Inflammatory macrophage (primary cell): ENCODE data around the gene MMP25.

Source experiments
- DNase-seq, 2 donors: peaks; one replicate each; pipeline ENCODE4 v3.0.0-alpha.2; 2020 to 2022

MMP25 gene

DNA sequence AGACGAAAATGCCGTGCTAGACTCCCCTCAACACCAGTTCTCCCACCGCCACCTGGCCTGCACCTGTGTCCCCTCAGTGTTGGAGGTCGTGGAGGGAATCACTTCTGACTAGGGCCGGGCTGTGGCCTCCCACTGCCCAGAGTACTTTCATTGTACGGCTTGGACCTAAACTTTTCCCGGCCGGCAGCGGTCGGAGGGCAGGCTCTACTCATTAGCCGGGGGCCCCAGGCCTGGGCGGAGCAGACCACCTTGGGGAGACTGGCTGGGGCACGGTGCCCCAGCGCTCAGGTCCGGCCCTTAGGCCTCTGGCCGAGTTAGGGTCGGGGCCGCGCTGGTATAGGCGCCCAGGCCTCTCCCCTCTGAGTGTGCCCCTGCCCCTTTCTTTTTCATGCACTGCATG, 29.0 kb upstream of the MMP25 start:
- no peak for DNase-seq

DNA sequence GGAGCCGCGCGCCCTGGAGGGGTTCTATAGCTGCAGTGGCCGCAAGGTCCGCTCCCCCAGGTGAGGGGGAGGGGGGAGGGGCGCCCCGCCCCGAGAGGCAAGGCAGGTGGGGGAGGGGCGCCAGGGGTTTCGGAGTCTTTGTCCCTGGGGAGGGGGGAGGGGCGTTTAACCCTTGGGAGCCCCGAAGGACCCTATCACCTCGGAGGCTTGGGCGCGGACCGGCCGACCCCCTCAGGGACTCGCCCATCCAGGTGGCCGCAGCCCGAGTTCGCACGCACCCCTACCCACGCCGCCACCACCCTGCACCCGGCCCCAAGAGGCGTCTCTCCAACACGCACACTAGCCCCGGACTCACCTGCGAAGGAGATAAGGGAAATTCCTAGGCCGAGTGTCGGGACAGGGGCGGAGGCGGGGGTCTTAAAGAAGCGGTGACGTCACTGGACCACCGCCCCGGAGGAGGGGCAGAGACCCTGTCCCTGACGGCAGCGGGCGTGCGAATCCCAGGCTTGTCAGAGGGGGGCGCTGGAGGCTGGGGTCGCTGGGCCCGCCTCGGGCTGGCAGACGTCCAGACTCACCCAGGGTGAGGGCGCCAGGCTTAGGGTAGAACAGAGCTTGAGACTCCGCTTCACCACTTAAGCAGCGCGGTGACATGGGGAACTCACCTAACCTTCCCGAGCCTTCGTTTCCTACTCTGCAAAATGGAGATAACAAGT, 28.4 kb upstream of the MMP25 start, which contains the start of gene CLDN6:
Gene CLDN6 (minus strand): TSS at position 390 of the 713 bp plus-strand sequence. CDS start 2,162 bp downstream, outside the sequence.
- DNase-seq, result peak in 1 of 2 donors; percentile 13

DNA sequence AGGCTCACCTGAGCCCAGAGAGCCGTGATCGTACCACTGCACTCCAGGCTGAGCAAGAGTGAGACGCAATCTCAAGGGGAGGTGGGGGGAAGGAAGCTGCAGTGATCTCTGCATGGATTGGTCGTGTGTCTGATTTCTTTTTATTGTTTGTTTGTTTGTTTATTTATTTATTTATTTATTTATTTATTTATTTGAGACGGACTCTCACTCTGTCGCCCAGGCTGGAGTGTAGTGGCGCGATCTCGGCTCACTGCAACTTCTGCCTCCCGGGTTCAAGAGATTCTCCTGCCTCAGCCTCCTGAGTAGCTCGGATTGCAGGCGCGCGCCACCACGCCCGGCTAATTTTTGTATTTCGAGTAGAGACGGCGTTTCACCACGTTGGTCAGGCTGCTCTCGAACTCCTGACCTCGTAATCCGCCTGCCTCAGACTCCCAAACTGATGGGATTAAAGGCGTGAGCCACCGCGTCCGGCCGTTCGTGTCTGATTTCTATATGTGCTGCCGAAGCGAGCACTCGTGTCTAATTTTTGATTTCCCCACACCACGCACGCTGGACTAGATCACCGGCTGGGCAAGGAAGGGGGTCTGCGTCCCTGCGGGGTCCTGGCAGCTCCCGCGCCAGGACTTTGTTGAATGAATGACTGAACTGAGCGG, 26.6 kb upstream of the MMP25 start:
- DNase-seq, result no peak

DNA sequence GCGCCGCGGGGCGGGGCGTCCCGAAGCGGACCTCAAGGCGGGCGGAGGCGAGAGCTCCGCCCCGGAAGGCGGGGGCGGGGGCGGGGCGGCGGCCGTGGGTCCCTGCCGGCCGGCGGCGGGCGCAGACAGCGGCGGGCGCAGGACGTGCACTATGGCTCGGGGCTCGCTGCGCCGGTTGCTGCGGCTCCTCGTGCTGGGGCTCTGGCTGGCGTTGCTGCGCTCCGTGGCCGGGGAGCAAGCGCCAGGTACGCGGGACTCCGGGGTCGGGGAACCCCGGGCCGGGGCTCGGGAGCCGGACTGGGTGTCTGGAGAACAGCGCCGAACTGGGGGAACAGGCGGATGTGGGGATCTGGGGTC, 26.1 kb upstream of the MMP25 start, which contains the start of gene TNFRSF12A:
Gene TNFRSF12A (plus strand): TSS at position 122 of the 357 bp plus-strand sequence. CDS start 30 bp downstream, at position 152.
- peak; percentile 77 to 91 for DNase-seq

DNA sequence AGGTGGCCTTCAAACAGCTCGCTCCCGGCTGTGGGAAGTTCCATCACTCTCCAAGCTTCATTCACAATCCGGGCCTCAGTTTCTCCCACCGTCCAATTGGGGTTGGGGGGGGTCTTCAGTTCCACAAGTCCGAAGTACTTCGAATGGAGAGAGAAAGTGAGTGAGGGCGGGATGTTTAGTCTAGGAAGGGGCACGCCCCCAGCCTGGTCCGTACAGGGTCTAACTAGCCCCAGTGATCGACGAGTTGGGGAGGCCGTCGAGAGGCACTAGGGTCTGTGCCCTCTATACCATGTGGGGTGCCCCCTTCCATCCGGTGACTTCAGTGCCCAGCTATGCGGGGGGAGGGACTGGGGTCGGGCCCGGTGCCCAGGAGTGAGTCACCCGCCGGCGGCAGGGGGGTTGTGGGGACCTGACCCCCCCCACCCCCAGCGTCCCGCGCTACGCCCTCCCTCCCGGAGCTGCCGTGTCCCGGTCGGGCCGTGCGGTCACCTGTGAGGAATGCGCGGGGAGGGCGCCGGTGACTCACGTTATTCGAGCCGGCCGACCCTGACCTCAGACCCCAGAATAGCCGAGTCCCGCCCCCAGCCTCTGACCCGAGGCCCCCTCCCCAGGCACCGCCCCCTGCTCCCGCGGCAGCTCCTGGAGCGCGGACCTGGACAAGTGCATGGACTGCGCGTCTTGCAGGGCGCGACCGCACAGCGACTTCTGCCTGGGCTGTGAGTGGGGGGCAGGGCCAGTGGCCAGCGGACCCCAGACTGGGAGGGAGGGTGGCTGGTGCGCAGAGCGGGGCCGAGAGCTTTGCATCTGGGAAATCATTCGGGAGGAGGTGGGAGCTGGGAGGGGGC, 25.5 kb upstream of the MMP25 start:
- peak in 1 of 2 donors; percentile 42 for DNase-seq

DNA sequence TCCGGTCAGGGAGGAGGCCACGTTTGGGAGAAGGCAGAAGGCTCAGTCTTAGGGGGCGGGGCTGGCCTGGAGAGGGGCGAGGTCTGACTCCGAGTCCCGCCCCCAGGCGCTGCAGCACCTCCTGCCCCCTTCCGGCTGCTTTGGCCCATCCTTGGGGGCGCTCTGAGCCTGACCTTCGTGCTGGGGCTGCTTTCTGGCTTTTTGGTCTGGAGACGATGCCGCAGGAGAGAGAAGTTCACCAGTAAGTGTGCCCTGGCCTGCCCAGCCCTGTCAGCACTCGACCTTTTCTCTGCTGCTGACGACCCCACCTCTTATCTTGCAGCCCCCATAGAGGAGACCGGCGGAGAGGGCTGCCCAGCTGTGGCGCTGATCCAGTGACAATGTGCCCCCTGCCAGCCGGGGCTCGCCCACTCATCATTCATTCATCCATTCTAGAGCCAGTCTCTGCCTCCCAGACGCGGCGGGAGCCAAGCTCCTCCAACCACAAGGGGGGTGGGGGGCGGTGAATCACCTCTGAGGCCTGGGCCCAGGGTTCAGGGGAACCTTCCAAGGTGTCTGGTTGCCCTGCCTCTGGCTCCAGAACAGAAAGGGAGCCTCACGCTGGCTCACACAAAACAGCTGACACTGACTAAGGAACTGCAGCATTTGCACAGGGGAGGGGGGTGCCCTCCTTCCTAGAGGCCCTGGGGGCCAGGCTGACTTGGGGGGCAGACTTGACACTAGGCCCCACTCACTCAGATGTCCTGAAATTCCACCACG, 24.7 kb upstream of the MMP25 start:
- DNase-seq, result peak; percentile 71 to 87

DNA sequence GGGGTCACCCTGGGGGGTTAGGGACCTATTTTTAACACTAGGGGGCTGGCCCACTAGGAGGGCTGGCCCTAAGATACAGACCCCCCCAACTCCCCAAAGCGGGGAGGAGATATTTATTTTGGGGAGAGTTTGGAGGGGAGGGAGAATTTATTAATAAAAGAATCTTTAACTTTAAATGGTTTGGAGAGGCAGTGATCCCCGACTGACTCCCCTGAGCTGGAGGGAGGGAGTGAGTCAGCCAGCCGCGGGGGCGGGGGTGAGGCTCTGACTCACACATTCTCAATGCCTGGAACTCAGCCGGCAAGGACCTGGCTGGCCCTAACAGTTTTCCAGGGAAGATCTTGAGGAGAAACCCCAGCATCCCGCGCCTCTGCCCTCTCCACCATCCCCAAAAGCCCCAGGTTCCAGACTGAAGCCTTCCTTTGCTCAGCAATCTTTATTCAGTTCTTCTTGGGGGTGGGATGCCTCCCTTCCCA, 24.1 kb upstream of the MMP25 start:
- DNase-seq, result peak; percentile 81 to 91

DNA sequence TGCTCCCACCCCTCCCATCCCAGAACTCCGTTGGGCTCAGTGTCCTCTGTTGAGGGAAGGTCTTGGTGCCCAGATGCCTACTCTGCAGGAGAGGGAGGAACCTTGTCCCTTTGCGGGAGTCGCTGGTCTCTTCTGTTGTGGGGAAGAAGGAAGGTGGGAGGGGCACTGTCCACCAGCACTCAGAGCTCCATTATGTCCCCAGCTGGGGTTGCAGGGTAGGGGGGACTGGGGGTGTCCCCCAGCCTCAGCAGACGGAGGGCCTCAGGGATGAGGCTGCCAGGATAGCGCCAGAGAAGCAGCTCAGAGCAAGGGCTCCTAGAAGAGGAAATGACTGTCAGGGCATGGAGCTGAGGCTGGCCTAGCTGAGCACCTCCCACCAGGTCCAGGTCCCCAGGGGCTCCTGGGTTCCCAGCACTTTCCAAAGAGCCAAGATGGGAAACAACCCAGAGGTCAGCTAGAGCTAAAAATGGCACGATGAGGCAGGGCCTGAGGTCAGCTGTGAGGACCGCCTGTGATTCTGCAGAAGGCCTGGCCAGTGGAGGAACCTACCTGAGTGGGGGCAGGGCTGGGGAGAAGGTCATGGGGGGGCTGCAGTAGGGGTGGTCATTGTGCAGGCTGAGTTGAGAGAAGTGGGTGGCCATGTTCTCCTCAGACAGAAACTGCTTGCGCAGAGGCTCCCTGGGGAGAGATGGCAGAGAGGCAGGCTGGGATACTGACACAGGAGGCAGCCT, 23.5 kb upstream of the MMP25 start:
- DNase-seq, result peak; percentile 17 to 51

DNA sequence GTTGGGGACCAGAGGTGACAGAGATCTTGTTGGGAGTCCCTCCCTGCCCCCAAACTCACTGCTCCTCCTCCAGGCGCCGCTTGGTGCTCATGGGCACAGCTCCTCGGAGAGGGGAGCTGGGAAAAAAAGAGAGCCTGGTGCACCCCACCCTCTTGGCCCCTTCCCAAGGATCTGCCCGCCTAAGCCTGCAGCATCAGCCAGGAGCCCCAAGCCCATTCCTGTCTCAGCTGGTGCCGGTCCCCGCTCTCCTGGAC, 23.0 kb upstream of the MMP25 start:
- DNase-seq, result no peak

DNA sequence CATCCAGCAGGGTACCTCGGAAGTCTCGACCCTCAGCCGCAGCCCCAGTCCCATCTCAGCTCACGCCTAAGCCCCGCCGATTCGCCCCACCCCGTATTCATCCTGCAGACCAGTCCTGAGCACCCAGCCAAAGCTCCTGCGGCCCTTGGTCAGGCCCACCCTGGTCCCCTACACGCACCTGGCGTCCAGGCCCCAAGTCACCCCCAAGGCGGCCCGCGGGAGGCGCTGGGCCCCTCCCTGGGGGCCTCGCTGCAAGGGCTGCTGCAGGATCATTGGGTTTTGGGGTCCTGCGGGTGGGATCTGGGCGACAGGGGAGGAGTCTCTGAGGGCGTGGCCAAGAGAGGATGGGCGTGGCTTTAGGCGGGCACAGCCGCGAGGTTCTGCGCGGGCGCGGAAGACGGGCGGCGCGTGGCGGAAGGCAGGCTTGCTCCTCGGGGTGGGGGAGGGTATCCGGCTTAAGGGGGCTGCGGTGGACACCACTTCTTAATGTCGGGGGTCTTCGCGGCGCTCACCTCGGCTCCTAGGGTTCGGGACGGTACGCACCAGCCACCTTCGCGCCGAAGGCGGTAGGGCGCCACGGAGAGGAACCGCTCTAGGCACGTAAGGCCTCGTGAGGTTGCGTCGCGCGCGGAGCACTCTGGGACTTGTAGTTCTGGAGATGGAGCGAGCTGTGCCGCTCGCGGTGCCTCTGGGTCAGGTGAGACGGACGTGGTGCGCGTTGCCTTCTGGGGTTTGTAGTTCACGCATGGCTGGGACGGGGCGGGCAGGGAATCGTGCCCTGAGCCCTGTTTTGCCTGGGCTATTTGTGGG, 22.5 kb upstream of the MMP25 start, which contains the start of the genes HCFC1R1 and THOC6:
Gene HCFC1R1 (minus strand): TSS at position 274 of the 810 bp plus-strand sequence. CDS start 1 bp downstream, at position 273.
Gene THOC6 (plus strand): TSS at position 367 of the 810 bp plus-strand sequence. CDS start 292 bp downstream, at position 659.
- peak; percentile 97 to 99 for DNase-seq

DNA sequence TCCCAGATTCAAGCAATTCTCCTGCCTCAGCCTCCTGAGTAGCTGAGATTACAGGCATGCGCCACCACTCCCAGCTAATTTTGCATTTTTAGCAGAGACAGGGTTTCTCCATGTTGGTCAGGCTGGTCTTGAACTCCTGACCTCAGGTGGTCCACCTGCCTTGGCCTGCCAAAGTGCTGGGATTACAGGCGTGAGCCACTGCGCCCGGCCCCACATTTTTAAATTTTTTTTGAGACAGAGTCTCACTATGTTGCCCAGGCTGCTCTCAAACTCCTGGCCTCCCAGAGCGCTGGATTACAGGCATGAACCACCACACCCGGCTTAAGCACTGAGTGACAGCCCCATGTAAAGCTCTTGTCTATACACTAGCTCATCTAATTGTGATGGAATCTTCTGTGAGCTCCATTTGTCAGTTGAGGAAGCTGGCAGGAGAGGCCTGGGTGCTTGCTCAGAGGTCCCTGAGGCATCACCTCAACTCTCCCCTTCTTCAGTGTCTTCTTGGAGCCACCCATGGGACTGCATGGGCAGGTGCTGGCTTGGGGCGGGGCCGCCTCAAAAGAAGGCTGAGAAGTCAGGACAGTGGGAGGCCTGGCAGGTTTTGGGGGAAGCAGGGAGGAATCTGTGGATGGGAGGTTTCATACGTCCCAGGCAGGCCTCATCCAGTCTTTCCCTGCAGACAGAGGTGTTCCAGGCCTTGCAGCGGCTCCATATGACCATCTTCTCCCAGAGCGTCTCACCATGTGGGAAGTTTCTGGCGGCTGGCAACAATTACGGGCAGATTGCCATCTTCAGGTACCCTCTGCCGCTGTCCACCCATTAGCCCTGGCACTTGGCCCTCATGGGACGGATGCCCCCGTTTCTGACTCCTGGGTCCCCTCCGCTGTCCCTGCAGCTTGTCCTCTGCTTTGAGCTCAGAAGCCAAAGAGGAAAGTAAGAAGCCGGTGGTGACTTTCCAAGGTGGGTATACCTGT, 21.0 kb upstream of the MMP25 start:
- DNase-seq, result no peak

DNA sequence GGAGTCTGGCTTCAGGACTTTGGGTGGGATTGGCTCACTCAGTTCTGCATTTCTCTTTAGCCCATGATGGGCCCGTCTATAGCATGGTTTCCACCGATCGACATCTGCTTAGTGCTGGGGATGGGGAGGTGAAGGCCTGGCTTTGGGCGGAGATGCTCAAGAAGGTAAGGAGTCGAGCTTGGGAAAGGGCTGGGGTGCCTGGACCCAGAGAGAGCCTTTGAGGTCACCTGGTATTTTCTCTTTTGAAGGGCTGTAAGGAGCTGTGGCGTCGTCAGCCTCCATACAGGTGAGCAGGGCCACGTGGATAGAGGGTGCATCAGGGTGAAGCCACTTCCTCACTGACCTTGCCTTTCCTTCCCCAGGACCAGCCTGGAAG, 20.4 kb upstream of the MMP25 start:
- no peak for DNase-seq

DNA sequence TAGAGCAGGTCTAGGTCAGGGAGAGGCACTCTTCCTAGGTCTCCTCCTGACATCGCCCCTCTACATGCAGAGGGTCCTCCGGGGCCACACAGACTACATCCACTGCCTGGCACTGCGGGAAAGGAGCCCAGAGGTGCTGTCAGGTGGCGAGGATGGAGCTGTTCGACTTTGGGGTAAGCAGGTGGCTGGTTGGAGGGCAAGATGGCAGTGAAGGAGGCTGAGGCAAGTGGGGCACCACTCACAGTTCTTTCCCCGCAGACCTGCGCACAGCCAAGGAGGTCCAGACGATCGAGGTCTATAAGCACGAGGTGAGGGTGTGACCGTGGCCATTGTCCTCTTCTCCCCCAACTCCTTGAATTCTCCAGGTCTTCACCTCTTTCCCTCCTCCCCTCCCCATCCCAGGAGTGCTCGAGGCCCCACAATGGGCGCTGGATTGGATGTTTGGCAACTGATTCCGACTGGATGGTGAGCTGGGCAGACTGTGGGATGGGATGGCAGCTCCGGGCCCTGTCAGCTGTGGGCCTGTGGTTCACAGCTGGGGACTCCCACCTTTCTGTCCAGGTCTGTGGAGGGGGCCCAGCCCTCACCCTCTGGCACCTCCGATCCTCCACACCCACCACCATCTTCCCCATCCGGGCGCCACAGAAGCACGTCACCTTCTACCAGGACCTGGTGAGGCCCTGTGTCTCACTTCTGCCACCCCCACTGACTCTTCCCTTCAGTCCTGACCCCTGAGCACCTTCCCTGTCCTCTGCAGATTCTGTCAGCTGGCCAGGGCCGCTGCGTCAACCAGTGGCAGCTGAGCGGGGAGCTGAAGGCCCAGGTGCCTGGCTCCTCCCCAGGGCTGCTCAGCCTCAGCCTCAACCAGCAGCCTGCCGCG, 19.5 kb upstream of the MMP25 start:
- no peak for DNase-seq

DNA sequence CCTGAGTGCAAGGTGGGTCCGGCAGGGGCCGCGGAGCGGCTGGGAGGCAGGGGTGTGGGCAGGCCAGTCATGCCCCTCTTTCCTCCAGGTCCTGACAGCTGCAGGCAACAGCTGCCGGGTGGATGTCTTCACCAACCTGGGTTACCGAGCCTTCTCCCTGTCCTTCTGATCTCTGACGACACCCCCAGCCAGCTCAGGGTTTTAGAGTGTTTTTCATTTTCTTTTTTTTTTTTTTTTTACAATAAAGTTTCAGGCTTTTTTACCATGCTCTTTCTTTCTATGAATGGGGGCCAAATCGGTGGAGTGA, 18.9 kb upstream of the MMP25 start:
- no peak for DNase-seq

DNA sequence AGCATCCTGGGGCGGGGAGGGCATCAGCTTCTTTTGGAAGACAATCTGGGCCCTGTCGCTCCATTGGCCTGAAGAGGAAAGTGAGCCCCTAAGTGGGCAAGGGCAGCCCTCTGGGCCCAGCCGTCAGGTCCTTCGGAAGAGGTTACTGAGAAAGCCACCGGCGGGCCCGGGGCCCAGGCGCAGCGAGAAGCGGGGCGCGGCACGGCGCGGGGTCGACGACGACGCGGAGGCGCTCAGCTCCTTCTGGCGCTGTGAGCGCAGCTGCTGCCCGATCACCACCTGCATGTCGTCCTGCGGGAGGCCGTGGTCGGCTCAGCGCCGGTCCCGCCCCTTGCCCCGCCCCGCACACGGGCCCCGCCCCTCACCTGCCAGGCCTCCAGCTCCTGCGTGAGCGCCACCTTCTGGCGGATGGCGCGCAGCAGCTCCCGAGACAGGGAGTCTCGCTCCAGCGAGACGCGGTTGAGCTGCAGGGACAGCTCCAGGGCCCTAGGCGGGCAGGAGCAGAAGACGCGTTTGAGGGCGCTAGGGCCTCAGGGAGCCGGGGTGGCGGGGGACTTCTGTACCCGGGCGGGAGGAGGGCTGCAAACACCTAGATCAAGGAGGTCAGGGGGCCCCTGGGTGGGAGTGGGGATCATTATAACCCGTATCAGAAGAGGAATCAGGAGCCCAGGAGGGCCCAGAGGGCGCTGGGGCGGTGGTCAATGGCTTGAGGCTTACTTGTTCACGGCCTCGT, 18.2 kb upstream of the MMP25 start:
- peak; percentile 86 to 89 for DNase-seq

DNA sequence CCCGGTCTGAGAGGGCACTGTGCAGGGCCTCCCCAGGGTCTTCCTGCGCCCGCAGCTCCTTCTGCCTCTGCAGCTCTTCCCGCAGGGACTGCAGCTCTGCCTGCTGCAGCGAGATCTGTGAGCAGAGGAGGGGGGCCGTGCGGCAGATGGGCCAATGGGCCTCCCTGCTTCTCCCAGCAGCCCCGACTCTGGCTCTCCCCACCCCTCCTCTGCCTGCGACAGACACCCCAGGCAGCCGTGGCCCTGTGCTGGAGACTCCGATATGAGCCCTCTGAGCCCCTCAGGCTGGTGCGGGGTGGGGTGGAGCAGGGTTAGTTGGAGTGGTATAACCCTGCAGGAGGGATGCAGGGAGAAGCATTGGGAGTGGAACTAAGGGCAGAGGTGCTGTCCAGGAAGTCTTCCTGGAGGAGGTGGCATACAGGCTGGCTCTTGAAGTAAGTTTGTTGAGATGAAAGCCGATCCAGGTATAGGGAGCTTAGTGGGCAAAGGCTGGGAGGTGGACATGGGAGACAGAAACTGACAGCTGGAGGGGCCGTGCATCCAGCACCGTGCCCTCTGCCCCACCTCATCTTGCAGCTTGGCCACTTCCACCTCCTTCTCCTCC, 17.5 kb upstream of the MMP25 start:
- no peak for DNase-seq

DNA sequence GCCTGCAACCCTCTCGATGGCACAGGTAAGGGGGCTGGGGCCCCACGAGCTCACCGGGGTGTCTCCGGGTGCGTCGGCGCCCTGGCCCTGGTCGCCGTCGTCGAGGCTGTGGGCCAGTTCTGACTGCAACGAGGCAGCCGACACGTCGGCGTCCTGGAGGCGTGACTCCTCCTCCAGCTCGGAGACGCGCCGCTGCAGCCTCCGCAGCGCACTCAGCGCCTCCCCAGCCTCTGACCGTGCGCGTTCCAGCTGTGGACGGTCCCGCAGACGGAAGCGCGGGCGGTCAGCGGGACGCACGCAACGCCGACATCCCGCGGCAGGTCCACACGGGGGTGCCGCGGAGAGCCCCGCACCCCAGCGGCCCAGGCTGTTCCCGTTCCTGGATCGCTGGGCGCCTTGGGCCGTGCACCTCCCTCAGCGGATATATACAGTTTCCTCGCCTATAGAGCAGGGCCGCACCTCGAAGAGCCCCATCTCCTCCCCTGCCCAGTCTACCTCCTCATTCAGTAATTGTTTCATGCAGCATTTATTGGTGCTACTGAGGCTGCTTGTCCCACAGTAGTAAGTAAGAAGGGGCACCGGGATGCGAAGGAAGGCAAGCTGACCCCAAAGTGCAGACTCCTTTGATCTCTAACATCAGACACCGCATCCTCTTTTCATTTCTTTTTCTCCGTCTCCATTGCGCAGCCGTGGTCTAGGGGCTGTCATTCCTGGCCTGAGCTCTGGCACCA, 16.7 kb upstream of the MMP25 start:
- DNase-seq, result peak in 1 of 2 donors; percentile 59
